ENCODE results near the gene INHA. TPM values are rescaled to one million over a fixed set of nuclear protein-coding genes. Genes with fewer than 3 reads are reported as not detected.

INHA gene
- total and polyA plus RNA-seq, 2 experiments from 2014 or later: 3.3 to 8.1 TPM

DNA sequence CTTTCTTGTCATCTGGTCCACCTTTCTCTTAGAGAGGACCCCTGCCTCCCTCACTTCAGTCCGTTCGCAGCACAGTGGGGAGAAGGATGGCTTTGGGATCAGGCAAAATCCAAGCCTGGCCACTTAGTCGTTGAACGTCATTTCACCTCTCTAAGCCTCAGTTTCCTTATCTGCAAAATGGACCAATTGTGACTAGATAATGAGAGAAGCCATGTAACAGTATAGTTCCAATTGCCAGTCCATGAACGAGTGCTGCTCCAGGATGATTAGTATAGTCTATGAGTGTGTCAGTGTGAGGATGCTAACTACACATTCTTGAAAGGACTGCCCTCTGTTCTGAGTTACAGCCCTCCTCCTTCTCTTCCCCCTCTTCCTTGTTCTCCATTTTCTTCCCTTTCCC lies 1.1 kb downstream of the INHA start:
- no peak for DNase-seq (ENCODE audit: low spot score)
- Histone ChIP-seq H3K9me2 (replicated peaks; ENCODE audit: insufficient read depth) (no peaks in the 10 kb centered on the region), H3K27me3 (no peaks in the 10 kb centered on the region), H3K36me3 (replicated peaks; ENCODE audit: insufficient read depth, low read depth) (no peaks in the 10 kb centered on the region), H3K4me3 (no peak overlapping the region), H3K27ac (no peak overlapping the region), H3K4me2 (no peak overlapping the region), H2AFZ (no peak overlapping the region), H3K4me1 (ENCODE audit: insufficient read depth) (peaks cover 21% of the 10 kb centered on the region), H3K9me3 (ENCODE audit: low read depth) (no peaks in the 10 kb centered on the region), H4K20me1 (ENCODE audit: insufficient read depth, poor library complexity, severe bottlenecking) (peaks cover 10% of the 10 kb centered on the region), H3K79me2 (peaks cover 15% of the 10 kb centered on the region)
- WGBS (ENCODE audit: low lambda C conversion rate, missing lambda C conversion rate): 92% methylated on average over 5 of the region's 5 CpGs
- TF ChIP-seq EZH2 (IDR thresholded peaks at IDR 0.05; ENCODE audit: borderline replicate concordance) (no peak), EZH2phosphoT487 (IDR thresholded peaks at IDR 0.05; ENCODE audit: low read depth, severe bottlenecking, unreplicated experiment) (no peak)
- TF ChIP-seq, protein P1, sequence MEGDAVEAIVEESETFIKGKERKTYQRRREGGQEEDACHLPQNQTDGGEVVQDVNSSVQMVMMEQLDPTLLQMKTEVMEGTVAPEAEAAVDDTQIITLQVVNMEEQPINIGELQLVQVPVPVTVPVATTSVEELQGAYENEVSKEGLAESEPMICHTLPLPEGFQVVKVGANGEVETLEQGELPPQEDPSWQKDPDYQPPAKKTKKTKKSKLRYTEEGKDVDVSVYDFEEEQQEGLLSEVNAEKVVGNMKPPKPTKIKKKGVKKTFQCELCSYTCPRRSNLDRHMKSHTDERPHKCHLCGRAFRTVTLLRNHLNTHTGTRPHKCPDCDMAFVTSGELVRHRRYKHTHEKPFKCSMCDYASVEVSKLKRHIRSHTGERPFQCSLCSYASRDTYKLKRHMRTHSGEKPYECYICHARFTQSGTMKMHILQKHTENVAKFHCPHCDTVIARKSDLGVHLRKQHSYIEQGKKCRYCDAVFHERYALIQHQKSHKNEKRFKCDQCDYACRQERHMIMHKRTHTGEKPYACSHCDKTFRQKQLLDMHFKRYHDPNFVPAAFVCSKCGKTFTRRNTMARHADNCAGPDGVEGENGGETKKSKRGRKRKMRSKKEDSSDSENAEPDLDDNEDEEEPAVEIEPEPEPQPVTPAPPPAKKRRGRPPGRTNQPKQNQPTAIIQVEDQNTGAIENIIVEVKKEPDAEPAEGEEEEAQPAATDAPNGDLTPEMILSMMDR (IDR thresholded peaks at IDR 0.05; ENCODE audit: poor library complexity): no peak

DNA sequence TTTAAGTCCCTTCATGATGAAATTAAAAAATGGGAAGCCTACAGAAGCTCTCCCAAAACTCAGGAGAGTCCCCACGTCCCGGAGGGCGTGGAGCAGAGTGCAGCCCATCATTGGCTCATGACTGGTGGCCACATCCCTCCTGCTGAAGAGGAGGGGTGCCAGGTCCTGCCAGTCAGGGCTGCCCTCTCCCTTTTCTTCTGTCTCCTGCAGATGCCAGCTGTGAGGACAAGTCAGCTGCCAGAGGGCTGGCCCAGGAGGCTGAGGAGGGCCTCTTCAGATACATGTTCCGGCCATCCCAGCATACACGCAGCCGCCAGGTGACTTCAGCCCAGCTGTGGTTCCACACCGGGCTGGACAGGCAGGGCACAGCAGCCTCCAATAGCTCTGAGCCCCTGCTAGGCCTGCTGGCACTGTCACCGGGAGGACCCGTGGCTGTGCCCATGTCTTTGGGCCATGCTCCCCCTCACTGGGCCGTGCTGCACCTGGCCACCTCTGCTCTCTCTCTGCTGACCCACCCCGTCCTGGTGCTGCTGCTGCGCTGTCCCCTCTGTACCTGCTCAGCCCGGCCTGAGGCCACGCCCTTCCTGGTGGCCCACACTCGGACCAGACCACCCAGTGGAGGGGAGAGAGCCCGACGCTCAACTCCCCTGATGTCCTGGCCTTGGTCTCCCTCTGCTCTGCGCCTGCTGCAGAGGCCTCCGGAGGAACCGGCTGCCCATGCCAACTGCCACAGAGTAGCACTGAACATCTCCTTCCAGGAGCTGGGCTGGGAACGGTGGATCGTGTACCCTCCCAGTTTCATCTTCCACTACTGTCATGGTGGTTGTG lies 2.6 kb downstream of the INHA start:
- H3K79me2 ChIP-seq: peaks cover 7% of the 10 kb centered on the region
- H3K9me3 ChIP-seq (ENCODE audit: low read depth): no peaks in the 10 kb centered on the region
- no peaks in the 10 kb centered on the region for H3K36me3 ChIP-seq (replicated peaks; ENCODE audit: insufficient read depth, low read depth)
- TF ChIP-seq, protein P1 (IDR thresholded peaks at IDR 0.05; ENCODE audit: poor library complexity): no peak
- TF ChIP-seq EZH2phosphoT487 (IDR thresholded peaks at IDR 0.05; ENCODE audit: low read depth, severe bottlenecking, unreplicated experiment) (no peak), EZH2 (IDR thresholded peaks at IDR 0.05; ENCODE audit: borderline replicate concordance) (no peak)
- H3K4me3 ChIP-seq: no peak overlapping the region
- H3K9me2 ChIP-seq (replicated peaks; ENCODE audit: insufficient read depth): no peaks in the 10 kb centered on the region
- 90% methylated on average over 20 of the region's 22 CpGs for WGBS (ENCODE audit: low lambda C conversion rate, missing lambda C conversion rate)
- no peak overlapping the region for H3K4me2 ChIP-seq
- H3K4me1 ChIP-seq (ENCODE audit: insufficient read depth): peaks cover 21% of the 10 kb centered on the region
- no peak overlapping the region for H3K27ac ChIP-seq
- no peaks in the 10 kb centered on the region for H3K27me3 ChIP-seq
- H4K20me1 ChIP-seq (ENCODE audit: insufficient read depth, poor library complexity, severe bottlenecking): peaks cover 7% of the 10 kb centered on the region
- H2AFZ ChIP-seq: no peak overlapping the region
- no peak for DNase-seq (ENCODE audit: low spot score)

DNA sequence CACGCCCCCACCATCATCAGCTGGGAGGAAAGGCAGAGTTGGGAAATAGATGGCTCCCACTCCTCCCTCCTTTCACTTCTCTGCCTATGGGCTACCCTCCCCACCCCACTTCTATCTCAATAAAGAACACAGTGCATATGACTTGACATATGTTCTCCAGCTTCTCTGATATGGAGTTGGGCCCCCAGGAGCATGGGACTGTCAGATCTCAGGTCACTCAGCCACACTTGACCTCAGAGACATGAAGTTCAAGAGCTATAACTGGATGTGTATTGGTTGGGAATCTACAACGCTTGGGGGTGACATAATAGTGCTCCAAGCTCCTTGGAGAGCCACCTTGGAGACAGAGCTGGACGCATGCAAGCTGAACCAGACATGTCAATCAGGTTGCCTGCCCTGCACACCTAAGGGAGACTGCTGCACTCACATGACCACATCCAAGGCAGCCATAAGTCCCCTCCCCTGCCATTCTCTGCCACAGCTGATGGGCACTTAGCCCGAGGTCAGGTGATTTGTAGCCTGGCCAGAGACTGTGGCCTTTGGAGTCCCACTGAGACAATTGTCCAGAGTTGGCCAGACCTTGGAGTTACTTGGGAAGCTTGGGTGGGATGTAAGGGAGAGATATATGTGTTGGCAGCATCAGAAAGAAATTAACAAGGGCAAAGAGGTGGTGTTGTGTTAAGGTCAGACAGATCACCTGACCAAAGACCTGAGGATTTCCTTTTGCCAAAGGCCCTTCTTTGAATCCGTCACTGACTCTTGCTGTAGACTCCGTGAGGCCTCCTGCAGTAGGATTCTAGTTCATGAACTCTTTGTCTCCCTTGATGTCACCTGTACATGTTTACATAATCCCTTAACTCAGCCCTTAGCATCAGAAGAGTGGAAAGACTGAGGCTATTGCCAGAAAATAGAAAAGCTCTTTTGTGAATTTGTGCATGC lies 3.7 kb downstream of the INHA start:
- Histone ChIP-seq H3K27ac (peak overlapping the region; percentile 49), H3K79me2 (no peaks in the 10 kb centered on the region), H2AFZ (no peak overlapping the region), H3K4me1 (ENCODE audit: insufficient read depth) (peaks cover 16% of the 10 kb centered on the region), H3K9me2 (replicated peaks; ENCODE audit: insufficient read depth) (no peaks in the 10 kb centered on the region), H3K4me3 (no peak overlapping the region), H3K9me3 (ENCODE audit: low read depth) (no peaks in the 10 kb centered on the region), H4K20me1 (ENCODE audit: insufficient read depth, poor library complexity, severe bottlenecking) (no peaks in the 10 kb centered on the region), H3K4me2 (peak overlapping the region; percentile 35), H3K36me3 (replicated peaks; ENCODE audit: insufficient read depth, low read depth) (no peaks in the 10 kb centered on the region), H3K27me3 (no peaks in the 10 kb centered on the region)
- DNase-seq (ENCODE audit: low spot score): no peak
- TF ChIP-seq, protein P1 (IDR thresholded peaks at IDR 0.05; ENCODE audit: poor library complexity): no peak
- TF ChIP-seq EZH2 (IDR thresholded peaks at IDR 0.05; ENCODE audit: borderline replicate concordance): no peak
- TF ChIP-seq EZH2phosphoT487 (IDR thresholded peaks at IDR 0.05; ENCODE audit: low read depth, severe bottlenecking, unreplicated experiment): no peak
- 83% methylated on average over 6 of the region's 6 CpGs for WGBS (ENCODE audit: low lambda C conversion rate, missing lambda C conversion rate)
